HepG2 (cell line): ENCODE results near the gene NFS1. TPM values are rescaled to one million over a fixed set of nuclear protein-coding genes. Genes with fewer than 3 reads are reported as not detected.

Experiments used
- CBX5 ChIP-seq: sonication (generic); formaldehyde crosslinking; IDR thresholded peaks from 2 replicates; pipeline ENCODE4 v1.4.0; 2020; ENCODE audit warnings: missing genetic modification reagents, borderline replicate concordance
- DR1 ChIP-seq: sonication (generic); formaldehyde crosslinking; IDR thresholded peaks from 2 replicates; pipeline ENCODE4 v1.8.0; 2021; ENCODE audit warnings: mild to moderate bottlenecking, missing genetic modification reagents, inconsistent platforms
- FOXM1 ChIP-seq: sonication (generic); formaldehyde crosslinking; IDR thresholded peaks from 2 replicates; pipeline ENCODE4 v1.5.0; 2020; ENCODE audit warnings: missing genetic modification reagents
- HOXD1 ChIP-seq: sonication (generic); formaldehyde crosslinking; IDR thresholded peaks from 2 replicates; pipeline ENCODE4 v1.5.0; 2020; ENCODE audit warnings: missing genetic modification reagents
- KLF11 ChIP-seq: IDR thresholded peaks from 2 replicates; pipeline ENCODE4 v1.6.1; 2016; ENCODE audit warnings: missing compliant biosample characterization
- MXD4 ChIP-seq: IDR thresholded peaks from 2 replicates; pipeline ENCODE4 v1.6.1; 2016; ENCODE audit warnings: mild to moderate bottlenecking, missing biosample characterization, missing genetic modification reagents
- NFRKB ChIP-seq: fragments of 450-650 bp; IDR thresholded peaks from 2 replicates; pipeline ENCODE4 v1.6.1; 2017
- REPIN1 ChIP-seq: sonication (generic); formaldehyde crosslinking; IDR thresholded peaks from 2 replicates; pipeline ENCODE4 v1.8.0; 2022; ENCODE audit warnings: missing genetic modification reagents, low read depth, mild to moderate bottlenecking, borderline replicate concordance
- SKI ChIP-seq: fragments of 450-650 bp; IDR thresholded peaks from one replicate; pipeline ENCODE4 v1.6.1; 2018; ENCODE audit warnings: mild to moderate bottlenecking; ENCODE audit not compliant: partially characterized antibody
- TRIM22 ChIP-seq: fragments of 450-650 bp; IDR thresholded peaks from 2 replicates; pipeline ENCODE4 v1.6.1; 2017
- XBP1 ChIP-seq: sonication (generic); formaldehyde crosslinking; IDR thresholded peaks from 2 replicates; pipeline ENCODE4 v1.5.0; 2020; ENCODE audit warnings: missing genetic modification reagents
- ZBTB46 ChIP-seq: sonication (generic); formaldehyde crosslinking; IDR thresholded peaks from 2 replicates; pipeline ENCODE4 v1.4.0; 2020; ENCODE audit warnings: mild to moderate bottlenecking, missing genetic modification reagents, borderline replicate concordance
- ZFP37 ChIP-seq: sonication (generic); formaldehyde crosslinking; IDR thresholded peaks from 2 replicates; pipeline ENCODE4 v1.4.0; 2020; ENCODE audit warnings: missing genetic modification reagents, borderline replicate concordance
- ZNF274 ChIP-seq: sonication (generic); formaldehyde crosslinking; IDR thresholded peaks from 2 replicates; pipeline ENCODE4 v1.5.1; 2020; ENCODE audit warnings: mild to moderate bottlenecking, missing genetic modification reagents
- ZNF282 ChIP-seq: fragments of 450-650 bp; IDR thresholded peaks from 2 replicates; pipeline ENCODE4 v1.6.1; 2018; ENCODE audit not compliant: partially characterized antibody
- ZNF33B ChIP-seq: sonication (generic); formaldehyde crosslinking; IDR thresholded peaks from 2 replicates; pipeline ENCODE4 v1.5.1; 2020; ENCODE audit warnings: mild to moderate bottlenecking, missing genetic modification reagents
- ZNF367 ChIP-seq: sonication (generic); formaldehyde crosslinking; IDR thresholded peaks from 2 replicates; pipeline ENCODE4 v1.4.0; 2020; ENCODE audit warnings: missing genetic modification reagents, borderline replicate concordance
- ZNF598 ChIP-seq: sonication (generic); formaldehyde crosslinking; IDR thresholded peaks from 2 replicates; pipeline ENCODE4 v1.5.1; 2020; ENCODE audit warnings: mild to moderate bottlenecking, missing genetic modification reagents, borderline replicate concordance
- ZNF773 ChIP-seq: sonication (generic); formaldehyde crosslinking; IDR thresholded peaks from 2 replicates; pipeline ENCODE4 v1.4.0; 2020; ENCODE audit warnings: missing genetic modification reagents, borderline replicate concordance
- polyA plus RNA-seq, 8 experiments: library from polyadenylated mRNA; depleted of rRNA in 3 of 8; stranded (reverse) in 7 of 8; unstranded in 1 of 8; fragments of >200 nt; fragmentation: Illumina TruSeq in 4 of 8; extraction: Trizol in 4 of 8; gene quantifications; 2 replicates each; pipeline versions ENCODE4 v1.2.1 to v1.2.3, GENCODE V29; 2011 to 2016; ENCODE audit warnings: low read depth in 4 of 8, missing spikeins in 1 of 8, mixed read lengths in 1 of 8; ENCODE audit not compliant: insufficient read depth in 1 of 8
- total RNA-seq, 5 experiments: library from RNA; depleted of rRNA; stranded (reverse); fragments of >200 nt; fragmentation: Illumina TruSeq; extraction: Trizol; gene quantifications; 2 replicates each; pipeline ENCODE4 v1.2.3, GENCODE V29; 2016; ENCODE audit warnings: low read depth in 1 of 5
- TF ChIP-seq, protein P1 (sequence below): sonication (generic); formaldehyde crosslinking; IDR thresholded peaks from 2 replicates; pipeline ENCODE4 v1.9.0; 2021; ENCODE audit warnings: missing genetic modification reagents, borderline replicate concordance
- TF ChIP-seq, protein P2 (sequence below): sonication (generic); formaldehyde crosslinking; IDR thresholded peaks from 2 replicates; pipeline ENCODE4 v1.4.0; 2020; ENCODE audit warnings: missing genetic modification reagents

Gene NFS1
- total and polyA plus RNA-seq, 2 of the 13 experiments (the other 11 are each of a cell fraction or from before 2014, with no cell fraction given): 65.9 to 88.1 TPM

DNA sequence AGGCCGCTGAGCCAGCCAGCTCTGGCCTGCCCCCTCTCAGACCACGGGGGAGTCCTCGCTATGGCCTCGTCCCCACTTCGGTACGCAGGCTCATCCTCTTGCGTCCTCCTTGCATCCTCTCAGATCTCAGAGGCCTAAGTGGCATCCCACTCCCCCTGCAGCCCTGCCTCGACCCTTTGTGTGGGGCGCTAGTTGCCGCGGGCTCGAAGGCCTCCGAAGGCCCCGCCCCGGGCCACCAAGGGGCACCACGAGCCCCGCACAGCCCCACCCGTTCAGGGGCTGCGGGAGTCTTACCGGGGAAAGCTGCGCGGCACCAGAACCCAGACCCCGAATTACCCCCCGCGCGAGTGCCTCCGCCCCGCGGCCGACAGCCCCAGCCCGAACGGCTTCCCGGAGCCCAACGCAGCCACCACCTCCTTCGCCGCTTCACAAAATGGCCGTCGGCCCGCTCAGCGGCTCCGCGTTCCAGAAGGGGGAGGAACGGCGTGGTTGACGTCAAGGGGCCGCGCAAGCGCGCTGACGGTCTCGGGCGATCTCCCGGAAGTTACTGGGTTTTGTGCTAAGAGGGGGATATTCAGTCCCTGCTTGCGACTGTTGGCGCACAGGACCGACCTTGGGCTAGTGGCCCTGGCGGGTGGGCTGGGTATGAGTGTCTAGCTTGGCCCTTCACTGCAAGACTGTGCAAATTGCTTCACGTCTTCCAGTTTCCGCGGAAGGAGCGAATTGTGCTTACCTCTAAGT lies 34.5 kb downstream of the NFS1 start, which contains the start of the genes CPNE1 and RBM12 (continued):
- TF ChIP-seq ZFP37 (CRISPR knock-in tag): peak; percentile 92
- peak; percentile 99 for TF ChIP-seq NFRKB
- TF ChIP-seq XBP1 (CRISPR knock-in tag): peak; percentile 75; the same call in 1 of the 2 replicates
- TF ChIP-seq KLF11 (CRISPR knock-in tag): peak; percentile 95; the same call in 1 of the 2 replicates
- TF ChIP-seq MXD4 (CRISPR knock-in tag): peak; percentile 97
- TF ChIP-seq FOXM1 (CRISPR knock-in tag): peak; percentile 40; the same call in 1 of the 2 replicates
- TF ChIP-seq ZNF33B: peak; percentile 96
- peak; percentile 99 for TF ChIP-seq ZNF274 (CRISPR knock-in tag)
- TF ChIP-seq TRIM22: no peak
- peak; percentile 75; the same call in 1 of the 2 replicates for TF ChIP-seq HOXD1 (CRISPR knock-in tag)
- peak; percentile 100 for TF ChIP-seq ZNF598
- TF ChIP-seq REPIN1 (CRISPR knock-in tag): peak; percentile 81
- peak; percentile 23; the same call in 1 of the 2 replicates for TF ChIP-seq ZNF773 (CRISPR knock-in tag)
- peak; percentile 76; the same call in 1 of the 2 replicates for TF ChIP-seq CBX5 (CRISPR knock-in tag)
- peak; percentile 7; the same call in 1 of the 2 replicates for TF ChIP-seq ZNF367 (CRISPR knock-in tag)
- peak; percentile 91 for TF ChIP-seq DR1
- TF ChIP-seq SKI: no peak
- TF ChIP-seq, protein P1, sequence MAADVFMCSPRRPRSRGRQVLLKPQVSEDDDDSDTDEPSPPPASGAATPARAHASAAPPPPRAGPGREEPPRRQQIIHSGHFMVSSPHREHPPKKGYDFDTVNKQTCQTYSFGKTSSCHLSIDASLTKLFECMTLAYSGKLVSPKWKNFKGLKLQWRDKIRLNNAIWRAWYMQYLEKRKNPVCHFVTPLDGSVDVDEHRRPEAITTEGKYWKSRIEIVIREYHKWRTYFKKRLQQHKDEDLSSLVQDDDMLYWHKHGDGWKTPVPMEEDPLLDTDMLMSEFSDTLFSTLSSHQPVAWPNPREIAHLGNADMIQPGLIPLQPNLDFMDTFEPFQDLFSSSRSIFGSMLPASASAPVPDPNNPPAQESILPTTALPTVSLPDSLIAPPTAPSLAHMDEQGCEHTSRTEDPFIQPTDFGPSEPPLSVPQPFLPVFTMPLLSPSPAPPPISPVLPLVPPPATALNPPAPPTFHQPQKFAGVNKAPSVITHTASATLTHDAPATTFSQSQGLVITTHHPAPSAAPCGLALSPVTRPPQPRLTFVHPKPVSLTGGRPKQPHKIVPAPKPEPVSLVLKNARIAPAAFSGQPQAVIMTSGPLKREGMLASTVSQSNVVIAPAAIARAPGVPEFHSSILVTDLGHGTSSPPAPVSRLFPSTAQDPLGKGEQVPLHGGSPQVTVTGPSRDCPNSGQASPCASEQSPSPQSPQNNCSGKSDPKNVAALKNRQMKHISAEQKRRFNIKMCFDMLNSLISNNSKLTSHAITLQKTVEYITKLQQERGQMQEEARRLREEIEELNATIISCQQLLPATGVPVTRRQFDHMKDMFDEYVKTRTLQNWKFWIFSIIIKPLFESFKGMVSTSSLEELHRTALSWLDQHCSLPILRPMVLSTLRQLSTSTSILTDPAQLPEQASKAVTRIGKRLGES (CRISPR knock-in tag): no peak
- TF ChIP-seq, protein P2, sequence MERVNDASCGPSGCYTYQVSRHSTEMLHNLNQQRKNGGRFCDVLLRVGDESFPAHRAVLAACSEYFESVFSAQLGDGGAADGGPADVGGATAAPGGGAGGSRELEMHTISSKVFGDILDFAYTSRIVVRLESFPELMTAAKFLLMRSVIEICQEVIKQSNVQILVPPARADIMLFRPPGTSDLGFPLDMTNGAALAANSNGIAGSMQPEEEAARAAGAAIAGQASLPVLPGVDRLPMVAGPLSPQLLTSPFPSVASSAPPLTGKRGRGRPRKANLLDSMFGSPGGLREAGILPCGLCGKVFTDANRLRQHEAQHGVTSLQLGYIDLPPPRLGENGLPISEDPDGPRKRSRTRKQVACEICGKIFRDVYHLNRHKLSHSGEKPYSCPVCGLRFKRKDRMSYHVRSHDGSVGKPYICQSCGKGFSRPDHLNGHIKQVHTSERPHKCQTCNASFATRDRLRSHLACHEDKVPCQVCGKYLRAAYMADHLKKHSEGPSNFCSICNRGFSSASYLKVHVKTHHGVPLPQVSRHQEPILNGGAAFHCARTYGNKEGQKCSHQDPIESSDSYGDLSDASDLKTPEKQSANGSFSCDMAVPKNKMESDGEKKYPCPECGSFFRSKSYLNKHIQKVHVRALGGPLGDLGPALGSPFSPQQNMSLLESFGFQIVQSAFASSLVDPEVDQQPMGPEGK: peak; percentile 83
- no peak for TF ChIP-seq ZNF282
- 0 out of 2 replicates have a peak, but pooled peaks have one; percentile 89 for TF ChIP-seq ZBTB46 (CRISPR knock-in tag)
